AG10803 (cell line): ENCODE data around the gene POLR2F.

Experiments used
- DNase-seq: peaks from one replicate; pipeline ENCODE4 v3.0.0; 2010; ENCODE audit warnings: low read depth
- H3K4me3 ChIP-seq: 2 replicates; pipeline ENCODE4 v1.5.1; 2011; ENCODE audit warnings: mild to moderate bottlenecking, low read length, control low read depth
- TF ChIP-seq, protein P1 (sequence below): conservative IDR thresholded peaks from 2 replicates; pipeline ENCODE4 v1.5.1; 2011; ENCODE audit warnings: mild to moderate bottlenecking, low read length, control low read depth, inconsistent platforms

The POLR2F gene

DNA sequence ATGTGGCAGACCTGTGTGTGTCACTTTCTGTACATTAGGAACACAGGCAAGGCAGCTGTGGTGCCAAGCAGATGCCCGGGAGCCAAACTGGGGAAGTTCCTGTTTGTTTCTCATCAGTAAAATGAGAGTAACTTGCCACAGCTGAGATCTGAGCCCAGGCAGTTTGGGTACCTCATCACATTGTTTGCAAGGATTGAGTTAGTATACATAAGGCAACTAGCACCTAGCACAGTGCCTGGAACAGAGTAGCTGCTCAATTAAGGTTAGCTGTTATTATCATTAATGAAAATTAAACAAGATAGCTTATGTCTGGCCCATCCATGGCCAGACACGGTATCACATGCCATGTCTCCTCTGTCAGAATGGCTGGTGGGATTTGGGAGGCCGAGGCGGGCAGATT lies 23.0 kb downstream of the POLR2F start:
- TF ChIP-seq, protein P1, sequence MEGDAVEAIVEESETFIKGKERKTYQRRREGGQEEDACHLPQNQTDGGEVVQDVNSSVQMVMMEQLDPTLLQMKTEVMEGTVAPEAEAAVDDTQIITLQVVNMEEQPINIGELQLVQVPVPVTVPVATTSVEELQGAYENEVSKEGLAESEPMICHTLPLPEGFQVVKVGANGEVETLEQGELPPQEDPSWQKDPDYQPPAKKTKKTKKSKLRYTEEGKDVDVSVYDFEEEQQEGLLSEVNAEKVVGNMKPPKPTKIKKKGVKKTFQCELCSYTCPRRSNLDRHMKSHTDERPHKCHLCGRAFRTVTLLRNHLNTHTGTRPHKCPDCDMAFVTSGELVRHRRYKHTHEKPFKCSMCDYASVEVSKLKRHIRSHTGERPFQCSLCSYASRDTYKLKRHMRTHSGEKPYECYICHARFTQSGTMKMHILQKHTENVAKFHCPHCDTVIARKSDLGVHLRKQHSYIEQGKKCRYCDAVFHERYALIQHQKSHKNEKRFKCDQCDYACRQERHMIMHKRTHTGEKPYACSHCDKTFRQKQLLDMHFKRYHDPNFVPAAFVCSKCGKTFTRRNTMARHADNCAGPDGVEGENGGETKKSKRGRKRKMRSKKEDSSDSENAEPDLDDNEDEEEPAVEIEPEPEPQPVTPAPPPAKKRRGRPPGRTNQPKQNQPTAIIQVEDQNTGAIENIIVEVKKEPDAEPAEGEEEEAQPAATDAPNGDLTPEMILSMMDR, result no peak
- H3K4me3 ChIP-seq, result no peak overlapping the region
- DNase-seq, result no peak

DNA sequence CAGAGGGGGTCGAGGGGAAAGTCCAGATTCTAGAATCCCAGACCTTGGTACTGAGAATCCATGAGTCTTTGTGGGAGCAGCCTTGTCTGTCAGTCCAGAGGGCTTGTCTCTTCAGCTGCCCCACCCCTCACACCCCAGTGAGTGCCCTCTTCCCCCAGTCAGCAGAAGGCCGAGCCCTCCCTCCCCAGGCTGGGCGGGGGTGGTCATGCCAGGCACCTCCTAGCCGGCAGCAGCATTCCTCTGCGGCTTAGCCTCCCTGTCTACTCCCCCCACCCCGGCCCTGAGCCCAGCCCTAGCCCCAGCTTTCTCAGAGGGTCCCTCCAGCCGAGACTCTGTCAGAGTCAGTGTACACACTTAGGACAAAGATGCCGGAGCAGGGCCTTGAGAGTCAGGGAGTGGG lies 26.3 kb downstream of the POLR2F start:
- no peak for DNase-seq
- TF ChIP-seq, protein P1, result no peak
- H3K4me3 ChIP-seq, result no peak overlapping the region

DNA sequence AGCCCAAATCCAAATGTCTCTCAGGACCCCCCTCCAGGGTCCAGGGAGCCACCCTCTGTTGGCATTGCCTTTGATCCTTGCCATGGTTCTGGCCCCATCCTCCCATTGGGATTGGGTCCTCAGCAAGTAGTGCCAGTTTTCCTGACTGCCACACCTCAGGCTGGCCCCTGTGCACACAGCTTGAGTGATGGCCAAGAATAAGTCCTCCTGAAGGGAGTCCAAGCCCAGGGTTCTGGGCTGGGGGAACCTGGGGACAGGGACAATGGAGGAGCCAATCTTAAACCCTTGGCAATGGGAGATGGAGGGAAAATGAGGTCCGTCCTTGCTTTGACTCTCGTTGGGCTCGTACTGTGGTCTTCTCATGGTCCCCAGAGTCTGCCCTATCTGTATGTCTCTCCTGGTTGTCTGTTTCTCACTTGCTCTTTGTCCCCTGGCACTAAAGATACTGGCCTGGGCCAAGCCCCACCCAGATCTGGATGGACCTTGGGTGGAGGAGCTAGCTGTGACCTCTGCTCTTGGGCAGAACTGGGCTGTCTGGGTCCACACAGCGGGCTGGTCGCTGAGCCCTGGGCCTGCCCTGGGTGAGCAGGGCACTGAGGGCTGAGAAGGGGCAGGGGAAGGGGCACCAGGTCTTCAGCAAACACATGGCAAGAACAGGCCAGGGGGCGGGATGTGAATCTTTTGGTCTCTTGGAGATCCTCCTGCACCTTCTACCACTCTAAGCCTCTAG lies 27.9 kb downstream of the POLR2F start:
- no peak for DNase-seq
- H3K4me3 ChIP-seq, result no peak overlapping the region
- TF ChIP-seq, protein P1, result no peak

DNA sequence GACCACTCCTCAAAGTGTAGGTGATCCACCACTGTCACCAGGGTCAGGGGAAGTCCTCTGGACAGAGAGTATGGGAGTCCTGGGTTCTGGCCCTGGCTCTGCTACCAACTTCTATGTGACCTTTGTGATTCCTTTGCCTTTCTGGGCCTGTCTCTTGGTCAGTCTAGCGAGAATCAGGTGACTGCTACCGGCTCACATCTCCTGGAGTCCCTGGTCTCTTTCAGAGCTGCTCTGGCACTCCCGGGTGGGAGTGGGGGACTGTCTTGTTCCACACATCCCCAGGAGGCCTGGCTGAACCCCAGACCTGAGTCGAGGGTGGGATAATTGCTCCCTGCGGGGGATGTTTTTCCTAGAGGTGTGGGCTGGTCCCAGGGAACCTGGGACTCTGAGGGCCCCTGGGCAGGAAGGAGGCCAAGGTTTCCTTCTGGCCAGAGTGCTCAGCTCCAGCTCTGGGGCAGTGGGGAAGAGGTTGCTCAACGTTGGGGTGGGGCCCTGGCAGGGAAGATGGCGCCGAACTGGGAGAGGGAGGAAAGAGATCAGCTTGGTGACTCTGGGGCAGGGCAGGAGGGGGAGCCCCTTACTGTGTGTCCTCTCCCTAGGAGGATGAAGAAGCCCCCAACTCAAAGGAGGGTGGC lies 28.8 kb downstream of the POLR2F start:
- no peak for DNase-seq
- no peak overlapping the region for H3K4me3 ChIP-seq
- TF ChIP-seq, protein P1, result no peak

DNA sequence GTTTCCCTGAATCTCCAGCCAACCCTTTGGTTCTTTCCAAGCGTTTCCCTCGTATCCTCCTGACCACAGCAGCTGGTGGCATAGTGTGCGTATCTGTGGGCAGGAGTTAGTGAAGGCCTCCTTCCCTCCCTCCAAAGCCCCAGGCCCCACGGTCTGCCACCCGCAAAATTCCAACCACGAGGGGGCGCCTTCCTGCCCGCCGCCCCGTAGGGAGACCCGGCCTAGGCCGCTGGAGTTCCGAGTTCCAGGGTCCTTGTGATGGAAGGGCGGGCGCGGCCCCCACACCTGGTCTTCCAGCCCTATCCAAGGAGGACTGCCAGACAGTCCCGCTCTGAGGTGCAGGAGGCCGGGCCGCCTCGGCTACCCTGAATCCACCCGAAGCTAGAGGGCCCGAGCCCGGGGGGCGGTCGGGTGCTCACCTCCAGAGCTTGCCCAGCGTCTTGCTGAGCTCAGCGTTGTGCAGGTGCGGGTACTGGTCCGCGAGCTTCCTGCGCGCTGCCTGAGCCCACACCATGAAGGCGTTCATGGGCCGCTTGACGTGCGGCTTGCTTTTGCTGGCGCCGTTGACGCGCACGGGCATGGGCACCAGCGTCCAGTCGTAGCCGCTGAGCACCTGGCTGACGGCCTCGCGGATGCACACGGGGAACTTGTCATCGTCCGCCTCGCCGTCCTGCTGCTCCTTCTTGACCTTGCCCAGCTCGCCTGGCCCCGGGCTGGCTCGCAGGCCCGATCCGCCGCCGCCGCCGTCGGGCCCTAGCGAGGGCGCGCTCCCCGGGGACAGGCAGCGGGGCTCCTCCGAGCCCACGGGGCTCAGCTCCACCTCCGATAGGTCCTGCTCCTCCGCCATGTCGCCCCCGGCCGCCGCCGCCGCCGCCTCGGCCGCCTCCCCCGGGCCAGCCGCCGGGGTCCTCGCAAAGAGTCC lies 29.7 kb downstream of the POLR2F start:
- no peak for DNase-seq
- no peak overlapping the region for H3K4me3 ChIP-seq
- TF ChIP-seq, protein P1, result no peak

DNA sequence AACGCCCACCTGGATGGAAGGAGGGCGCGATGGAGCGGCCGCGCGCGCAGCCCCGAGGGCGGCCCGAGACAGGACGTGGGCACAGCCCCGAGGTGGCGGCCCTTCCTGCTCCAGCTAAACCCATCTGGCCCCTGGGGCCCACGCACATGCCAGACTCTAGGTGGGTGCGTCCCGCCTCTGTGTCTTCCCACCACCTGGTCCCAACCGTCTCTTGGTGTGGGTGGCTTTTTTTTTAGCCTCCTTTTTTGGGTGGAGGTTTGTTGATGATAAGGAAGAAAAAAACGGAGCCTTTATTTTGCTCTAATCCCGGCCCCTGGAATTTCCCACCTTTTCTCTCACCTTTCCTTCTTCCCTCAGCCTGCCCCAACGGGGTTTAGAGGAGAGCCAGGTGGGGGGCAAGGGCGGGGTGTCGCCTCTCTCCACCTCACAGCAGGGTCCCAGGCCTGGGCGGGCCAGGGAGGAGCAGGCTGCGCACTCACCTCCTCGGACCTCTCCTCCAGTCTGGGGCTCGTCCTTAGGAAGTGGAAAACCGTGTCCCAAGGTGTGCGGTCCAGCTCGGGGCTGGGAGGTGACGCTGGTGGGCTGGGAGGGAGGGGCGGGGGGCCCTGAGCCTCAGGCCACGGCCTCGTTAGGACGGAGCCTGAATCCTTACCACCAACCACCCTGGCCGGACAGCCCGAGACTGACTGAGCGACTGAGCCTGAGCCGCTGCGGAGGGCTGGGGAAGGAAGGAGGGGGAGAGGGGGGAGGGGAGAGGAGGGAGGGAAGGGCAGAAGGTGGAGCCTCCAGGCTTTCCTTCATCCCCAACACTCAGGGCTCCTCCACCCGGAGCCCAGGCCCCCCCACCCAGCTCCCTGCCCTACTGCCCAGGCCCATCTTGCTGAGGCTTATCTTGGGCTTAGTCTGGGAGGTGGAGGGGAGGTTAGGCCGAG lies 30.6 kb downstream of the POLR2F start, which contains the start of gene SOX10:
SOX10 (minus strand) TSS at position 696 of the 932 bp plus-strand sequence. CDS start 771 bp downstream, outside the sequence.
- DNase-seq, result no peak
- TF ChIP-seq, protein P1, result no peak
- no peak within 1 kb of the TSS for H3K4me3 ChIP-seq
